ENCODE data around the gene ARID3A. TPM values are rescaled to one million over a fixed set of nuclear protein-coding genes. Genes with fewer than 3 reads are reported as not detected.

The ARID3A gene
- total RNA-seq, 1 donor from 2014 or later, result 2.6 TPM

- H3K4me1 ChIP-seq (ENCODE audit: control insufficient read depth in 3 of 3, insufficient read depth in 3 of 3, low read length in 3 of 3), result peaks cover 25 to 32% (median 28%) of the 10 kb centered on the region in 3 donors
- peaks cover 0 to 11% (median 11%) of the 10 kb centered on the region in 3 donors for H3K27me3 ChIP-seq (ENCODE audit: control insufficient read depth in 3 of 3, insufficient read depth in 3 of 3, low read length in 3 of 3)
- H3K36me3 ChIP-seq (ENCODE audit: control insufficient read depth in 3 of 3, insufficient read depth in 3 of 3, low read length in 3 of 3), result peaks cover 0 to 1% (median 0%) of the 10 kb centered on the region in 3 donors
- H3K4me3 ChIP-seq (ENCODE audit: low read length in 3 of 3), result no peak overlapping the region
- no peak overlapping the region for H3K9ac ChIP-seq (ENCODE audit: low read depth in 1 of 3, low read length in 3 of 3)
- H3K9me3 ChIP-seq (ENCODE audit: control insufficient read depth in 3 of 3, low read length in 3 of 3), result no peaks in the 10 kb centered on the region
- no peak overlapping the region for H3K27ac ChIP-seq (ENCODE audit: low read depth, low read length)
Measured at GRCh38 chr19:929203-929890, 3.5 kb downstream of the ARID3A start.

DNA sequence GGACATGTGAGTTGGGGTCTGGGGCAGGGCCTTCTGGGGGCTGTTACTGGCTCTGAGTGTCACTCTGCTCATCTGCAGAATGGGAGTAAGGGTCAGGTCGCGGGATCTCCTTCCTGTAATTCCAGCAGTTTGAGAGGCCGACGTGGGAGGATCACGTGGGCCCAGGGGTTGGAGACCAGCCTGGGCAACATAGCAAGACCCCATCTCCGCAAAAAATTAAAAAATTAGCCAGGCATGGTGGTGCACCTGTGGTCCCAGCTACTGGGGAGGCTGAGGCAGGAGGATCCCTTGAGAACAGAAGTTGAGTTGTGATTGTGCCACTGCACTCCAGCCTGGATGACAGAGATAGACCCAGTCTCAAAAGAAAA lies 4.0 kb downstream of the ARID3A start:
- Histone ChIP-seq H3K27ac (ENCODE audit: low read depth, low read length) (no peak overlapping the region), H3K4me1 (ENCODE audit: control insufficient read depth in 3 of 3, insufficient read depth in 3 of 3, low read length in 3 of 3) (peaks cover 26 to 33% (median 29%) of the 10 kb centered on the region in 3 donors), H3K27me3 (ENCODE audit: control insufficient read depth in 3 of 3, insufficient read depth in 3 of 3, low read length in 3 of 3) (peaks cover 0 to 11% (median 11%) of the 10 kb centered on the region in 3 donors), H3K9ac (ENCODE audit: low read depth in 1 of 3, low read length in 3 of 3) (no peak overlapping the region), H3K4me3 (ENCODE audit: low read length in 3 of 3) (no peak overlapping the region), H3K36me3 (ENCODE audit: control insufficient read depth in 3 of 3, insufficient read depth in 3 of 3, low read length in 3 of 3) (peaks cover 0 to 1% (median 0%) of the 10 kb centered on the region in 3 donors), H3K9me3 (ENCODE audit: control insufficient read depth in 3 of 3, low read length in 3 of 3) (no peaks in the 10 kb centered on the region)

DNA sequence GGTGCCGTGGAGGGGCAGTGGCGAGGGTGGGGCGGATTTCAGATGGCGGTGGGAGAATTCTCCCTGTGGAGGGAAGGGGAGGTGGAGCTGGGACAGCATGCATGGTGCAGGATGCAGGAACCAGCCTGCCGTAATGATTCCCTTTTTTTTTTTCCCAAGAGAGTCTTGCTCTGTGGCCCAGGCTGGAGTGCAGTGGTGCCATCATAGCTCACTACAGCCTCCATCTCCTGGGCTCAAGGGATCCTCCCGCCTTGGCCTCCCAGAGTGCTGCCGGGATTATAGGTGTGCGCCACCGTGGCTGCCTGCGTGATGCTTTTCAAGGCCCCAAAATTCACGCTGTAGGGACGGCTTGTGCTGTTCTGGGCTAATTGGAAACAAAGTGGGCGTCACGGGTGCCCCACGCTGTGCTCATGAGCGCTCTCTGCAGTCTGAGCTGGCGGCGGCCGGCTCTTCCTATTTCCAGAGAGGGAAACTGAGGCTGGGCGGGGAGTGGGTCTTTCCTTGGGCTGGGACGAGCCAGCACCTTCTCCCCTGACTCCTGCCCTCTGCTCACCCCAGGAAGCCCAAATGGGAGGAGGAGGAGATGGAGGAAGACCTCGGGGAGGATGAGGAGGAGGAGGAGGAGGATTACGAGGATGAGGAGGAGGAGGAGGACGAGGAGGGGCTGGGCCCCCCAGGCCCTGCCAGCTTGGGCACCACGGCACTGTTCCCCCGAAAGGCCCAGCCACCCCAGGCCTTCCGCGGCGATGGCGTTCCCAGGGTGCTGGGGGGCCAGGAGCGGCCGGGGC lies 6.2 kb downstream of the ARID3A start:
- Histone ChIP-seq H3K9ac (ENCODE audit: low read depth in 1 of 3, low read length in 3 of 3) (peak overlapping the region in 1 of 3 donors; percentile 25), H3K36me3 (ENCODE audit: control insufficient read depth in 3 of 3, insufficient read depth in 3 of 3, low read length in 3 of 3) (peaks cover 0 to 1% (median 0%) of the 10 kb centered on the region in 3 donors), H3K27ac (ENCODE audit: low read depth, low read length) (no peak overlapping the region), H3K27me3 (ENCODE audit: control insufficient read depth in 3 of 3, insufficient read depth in 3 of 3, low read length in 3 of 3) (peaks cover 0 to 11% (median 11%) of the 10 kb centered on the region in 3 donors), H3K4me3 (ENCODE audit: low read length in 3 of 3) (no peak overlapping the region), H3K4me1 (ENCODE audit: control insufficient read depth in 3 of 3, insufficient read depth in 3 of 3, low read length in 3 of 3) (peaks cover 27 to 32% (median 30%) of the 10 kb centered on the region in 3 donors), H3K9me3 (ENCODE audit: control insufficient read depth in 3 of 3, low read length in 3 of 3) (no peaks in the 10 kb centered on the region)

DNA sequence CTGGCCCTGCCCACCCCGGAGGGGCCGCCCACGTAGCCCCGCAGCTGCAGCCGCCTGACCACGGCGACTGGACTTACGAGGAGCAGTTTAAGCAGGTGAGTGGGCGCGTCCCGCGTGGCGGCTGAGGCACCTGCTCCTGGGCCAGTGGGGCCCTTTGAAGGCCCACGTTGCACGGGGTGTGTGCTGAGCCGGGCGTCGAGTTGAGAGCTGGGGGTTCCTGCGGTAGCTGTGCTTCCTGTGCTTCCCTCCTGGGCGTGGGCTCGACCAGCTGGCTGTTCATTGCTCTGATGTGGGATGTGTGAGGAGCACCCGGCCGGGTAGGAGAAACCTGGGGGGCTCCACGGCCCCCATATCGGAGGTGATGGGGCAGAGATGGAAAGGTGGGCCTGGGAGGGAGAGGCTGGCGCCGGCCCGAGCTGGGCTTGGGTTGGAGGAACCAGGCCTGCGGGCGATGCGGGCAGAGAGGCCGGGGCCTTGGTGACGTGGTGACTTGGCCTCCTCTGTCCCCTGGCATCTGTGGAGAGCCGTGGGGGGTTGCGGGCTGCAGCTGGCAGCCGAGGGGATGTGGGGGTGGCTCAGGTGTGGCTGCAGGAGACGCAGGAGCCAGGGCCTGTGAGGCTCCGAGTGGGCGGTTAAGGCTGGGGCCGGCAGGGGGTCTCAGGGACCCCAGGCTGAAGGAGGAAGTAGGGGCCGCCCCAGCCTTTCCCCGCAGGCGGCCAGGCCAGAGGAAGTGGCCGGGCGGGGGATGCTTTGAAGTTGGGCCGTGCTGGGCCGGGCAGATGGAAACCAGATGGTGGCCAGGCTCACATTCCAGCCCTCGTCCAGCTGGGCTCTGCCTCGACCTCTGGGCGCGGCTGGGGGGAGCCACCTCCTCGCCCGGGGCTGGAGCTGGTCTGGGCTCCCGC lies 7.1 kb downstream of the ARID3A start:
- Histone ChIP-seq H3K4me1 (ENCODE audit: control insufficient read depth in 3 of 3, insufficient read depth in 3 of 3, low read length in 3 of 3) (peaks cover 25 to 32% (median 28%) of the 10 kb centered on the region in 3 donors), H3K27me3 (ENCODE audit: control insufficient read depth in 3 of 3, insufficient read depth in 3 of 3, low read length in 3 of 3) (peaks cover 0 to 11% (median 11%) of the 10 kb centered on the region in 3 donors), H3K9ac (ENCODE audit: low read depth in 1 of 3, low read length in 3 of 3) (peak overlapping the region in 1 of 3 donors; percentile 45), H3K27ac (ENCODE audit: low read depth, low read length) (peak overlapping the region; percentile 36), H3K4me3 (ENCODE audit: low read length in 3 of 3) (no peak overlapping the region), H3K9me3 (ENCODE audit: control insufficient read depth in 3 of 3, low read length in 3 of 3) (no peaks in the 10 kb centered on the region), H3K36me3 (ENCODE audit: control insufficient read depth in 3 of 3, insufficient read depth in 3 of 3, low read length in 3 of 3) (peaks cover 0 to 1% (median 0%) of the 10 kb centered on the region in 3 donors)

DNA sequence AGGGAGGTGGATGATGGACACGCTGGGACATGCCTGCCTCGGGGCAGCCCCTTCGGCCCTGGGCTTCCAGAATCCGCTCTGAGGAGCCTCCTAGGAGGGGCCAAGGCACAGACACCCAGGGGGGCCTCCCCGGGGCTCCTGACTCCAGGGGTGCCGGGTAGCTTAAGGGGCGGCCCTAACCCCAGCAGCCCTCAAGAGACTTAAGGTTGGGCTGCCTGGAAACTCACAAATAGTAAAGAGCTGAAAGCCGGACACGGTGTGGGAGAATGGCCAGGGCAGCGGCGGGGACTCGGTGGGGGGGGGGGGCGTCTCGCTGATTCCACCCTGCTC lies 7.7 kb downstream of the ARID3A start:
- Histone ChIP-seq H3K4me3 (ENCODE audit: low read length in 3 of 3) (no peak overlapping the region), H3K27me3 (ENCODE audit: control insufficient read depth in 3 of 3, insufficient read depth in 3 of 3, low read length in 3 of 3) (peaks cover 0 to 11% (median 11%) of the 10 kb centered on the region in 3 donors), H3K4me1 (ENCODE audit: control insufficient read depth in 3 of 3, insufficient read depth in 3 of 3, low read length in 3 of 3) (peaks cover 25 to 32% (median 28%) of the 10 kb centered on the region in 3 donors), H3K27ac (ENCODE audit: low read depth, low read length) (peak overlapping the region; percentile 36), H3K36me3 (ENCODE audit: control insufficient read depth in 3 of 3, insufficient read depth in 3 of 3, low read length in 3 of 3) (peaks cover 0 to 1% (median 0%) of the 10 kb centered on the region in 3 donors), H3K9me3 (ENCODE audit: control insufficient read depth in 3 of 3, low read length in 3 of 3) (no peaks in the 10 kb centered on the region), H3K9ac (ENCODE audit: low read depth in 1 of 3, low read length in 3 of 3) (peak overlapping the region in 1 of 3 donors; percentile 45)

GRCh38 chr19:934197-934840 lies 8.5 kb downstream of the ARID3A start:
- Histone ChIP-seq H3K27ac (ENCODE audit: low read depth, low read length) (peak overlapping the region; percentile 54), H3K9me3 (ENCODE audit: control insufficient read depth in 3 of 3, low read length in 3 of 3) (no peaks in the 10 kb centered on the region), H3K36me3 (ENCODE audit: control insufficient read depth in 3 of 3, insufficient read depth in 3 of 3, low read length in 3 of 3) (peaks cover 0 to 1% (median 0%) of the 10 kb centered on the region in 3 donors), H3K27me3 (ENCODE audit: control insufficient read depth in 3 of 3, insufficient read depth in 3 of 3, low read length in 3 of 3) (peaks cover 0 to 11% (median 11%) of the 10 kb centered on the region in 3 donors), H3K4me3 (ENCODE audit: low read length in 3 of 3) (peak overlapping the region in 1 of 3 donors; percentile 13), H3K9ac (ENCODE audit: low read depth in 1 of 3, low read length in 3 of 3) (peak overlapping the region in 1 of 3 donors; percentile 50), H3K4me1 (ENCODE audit: control insufficient read depth in 3 of 3, insufficient read depth in 3 of 3, low read length in 3 of 3) (peaks cover 25 to 32% (median 28%) of the 10 kb centered on the region in 3 donors)

GRCh38 chr19:934865-935479 lies 9.1 kb downstream of the ARID3A start:
- Histone ChIP-seq H3K9ac (ENCODE audit: low read depth in 1 of 3, low read length in 3 of 3) (peak overlapping the region in 1 of 3 donors; percentile 50), H3K4me1 (ENCODE audit: control insufficient read depth in 3 of 3, insufficient read depth in 3 of 3, low read length in 3 of 3) (peaks cover 25 to 32% (median 28%) of the 10 kb centered on the region in 3 donors), H3K4me3 (ENCODE audit: low read length in 3 of 3) (no peak overlapping the region), H3K27ac (ENCODE audit: low read depth, low read length) (peak overlapping the region; percentile 54), H3K9me3 (ENCODE audit: control insufficient read depth in 3 of 3, low read length in 3 of 3) (no peaks in the 10 kb centered on the region), H3K36me3 (ENCODE audit: control insufficient read depth in 3 of 3, insufficient read depth in 3 of 3, low read length in 3 of 3) (peaks cover 0 to 1% (median 0%) of the 10 kb centered on the region in 3 donors), H3K27me3 (ENCODE audit: control insufficient read depth in 3 of 3, insufficient read depth in 3 of 3, low read length in 3 of 3) (peaks cover 0 to 11% (median 11%) of the 10 kb centered on the region in 3 donors)

DNA sequence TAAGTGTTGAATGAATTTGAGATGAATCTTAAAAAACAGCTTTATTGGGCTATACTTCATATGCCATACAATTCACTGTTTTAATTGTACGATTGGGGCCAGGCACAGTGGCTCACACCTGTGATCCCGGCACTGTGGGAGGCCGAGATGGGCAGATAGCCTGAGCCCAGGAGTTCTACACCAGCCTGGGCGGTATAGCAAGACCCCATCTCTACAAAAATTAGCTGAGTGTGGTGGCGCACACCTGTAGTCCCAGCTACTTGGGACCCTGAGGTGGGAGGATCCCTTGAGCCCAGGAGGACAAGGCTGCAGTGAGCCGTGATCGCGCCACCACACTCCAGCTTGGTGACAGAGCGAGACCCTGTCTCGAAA lies 10.3 kb downstream of the ARID3A start:
- H3K27me3 ChIP-seq (ENCODE audit: control insufficient read depth in 3 of 3, insufficient read depth in 3 of 3, low read length in 3 of 3), result peaks cover 0 to 15% (median 12%) of the 10 kb centered on the region in 3 donors
- H3K36me3 ChIP-seq (ENCODE audit: control insufficient read depth in 3 of 3, insufficient read depth in 3 of 3, low read length in 3 of 3), result no peaks in the 10 kb centered on the region
- no peak overlapping the region for H3K27ac ChIP-seq (ENCODE audit: low read depth, low read length)
- no peak overlapping the region for H3K9ac ChIP-seq (ENCODE audit: low read depth in 1 of 3, low read length in 3 of 3)
- peaks cover 25 to 39% (median 34%) of the 10 kb centered on the region in 3 donors for H3K4me1 ChIP-seq (ENCODE audit: control insufficient read depth in 3 of 3, insufficient read depth in 3 of 3, low read length in 3 of 3)
- no peak overlapping the region for H3K4me3 ChIP-seq (ENCODE audit: low read length in 3 of 3)
- H3K9me3 ChIP-seq (ENCODE audit: control insufficient read depth in 3 of 3, low read length in 3 of 3), result no peaks in the 10 kb centered on the region

DNA sequence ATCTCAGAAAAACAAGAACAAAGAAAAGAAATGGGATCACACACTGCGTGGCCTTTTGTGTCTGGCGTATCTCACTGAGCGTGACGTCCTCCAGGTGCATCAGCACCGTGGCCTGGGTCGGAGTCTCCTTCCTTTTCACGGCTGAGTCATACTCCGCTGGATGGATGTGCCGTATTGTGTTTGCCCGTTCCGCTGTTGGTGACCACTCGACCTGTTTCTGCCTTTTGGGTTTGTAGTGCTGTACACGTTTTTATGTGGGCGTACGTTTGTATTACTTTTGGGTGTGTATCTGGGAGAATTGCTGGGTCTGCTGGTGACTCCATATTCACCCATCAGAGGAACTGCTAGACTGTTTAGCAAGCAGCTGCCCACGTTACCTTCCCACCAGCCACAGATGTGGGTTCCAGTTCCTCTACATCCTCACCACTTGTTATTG lies 11.4 kb downstream of the ARID3A start:
- H3K9me3 ChIP-seq (ENCODE audit: control insufficient read depth in 3 of 3, low read length in 3 of 3), result no peaks in the 10 kb centered on the region
- H3K4me1 ChIP-seq (ENCODE audit: control insufficient read depth in 3 of 3, insufficient read depth in 3 of 3, low read length in 3 of 3), result peaks cover 28 to 47% (median 35%) of the 10 kb centered on the region in 3 donors
- H3K9ac ChIP-seq (ENCODE audit: low read depth in 1 of 3, low read length in 3 of 3), result no peak overlapping the region

More for the DNA sequence above, 11.4 kb downstream of the ARID3A start:
- no peak overlapping the region for H3K27ac ChIP-seq (ENCODE audit: low read depth, low read length)
- H3K4me3 ChIP-seq (ENCODE audit: low read length in 3 of 3), result no peak overlapping the region
- no peaks in the 10 kb centered on the region for H3K36me3 ChIP-seq (ENCODE audit: control insufficient read depth in 3 of 3, insufficient read depth in 3 of 3, low read length in 3 of 3)
- peaks cover 0 to 24% (median 9%) of the 10 kb centered on the region in 3 donors for H3K27me3 ChIP-seq (ENCODE audit: control insufficient read depth in 3 of 3, insufficient read depth in 3 of 3, low read length in 3 of 3)

Data from skeletal muscle tissue (tissue), 4 donors.